Activated CD8-positive, alpha-beta memory T cell treated with anti-CD3 and anti-CD28 coated beads, Interleukin-2, amount 50 U/mL, for 1 hour (primary cell): ENCODE data around the gene MSANTD3.
"Not testable (repeated sequence)": the region's sequence is repeated elsewhere in the genome, so short reads cannot be mapped to it uniquely, and the experiment has no call there.

ENCODE experiments used
- DNase-seq: peaks from one replicate; pipeline ENCODE4 v3.0.0-alpha.2; 2020; ENCODE audit errors: extremely low read depth

The MSANTD3 gene, protein sequence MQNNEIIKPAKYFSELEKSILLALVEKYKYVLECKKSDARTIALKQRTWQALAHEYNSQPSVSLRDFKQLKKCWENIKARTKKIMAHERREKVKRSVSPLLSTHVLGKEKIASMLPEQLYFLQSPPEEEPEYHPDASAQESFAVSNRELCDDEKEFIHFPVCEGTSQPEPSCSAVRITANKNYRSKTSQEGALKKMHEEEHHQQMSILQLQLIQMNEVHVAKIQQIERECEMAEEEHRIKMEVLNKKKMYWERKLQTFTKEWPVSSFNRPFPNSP

GRCh38 chr9:100426530-100427365 is at the start of gene MSANTD3:
Gene MSANTD3, plus strand, starts transcription at chr9:100427143. Its CDS starts 14,796 bp downstream, at chr9:100441939.
- DNase-seq: no peak

DNA sequence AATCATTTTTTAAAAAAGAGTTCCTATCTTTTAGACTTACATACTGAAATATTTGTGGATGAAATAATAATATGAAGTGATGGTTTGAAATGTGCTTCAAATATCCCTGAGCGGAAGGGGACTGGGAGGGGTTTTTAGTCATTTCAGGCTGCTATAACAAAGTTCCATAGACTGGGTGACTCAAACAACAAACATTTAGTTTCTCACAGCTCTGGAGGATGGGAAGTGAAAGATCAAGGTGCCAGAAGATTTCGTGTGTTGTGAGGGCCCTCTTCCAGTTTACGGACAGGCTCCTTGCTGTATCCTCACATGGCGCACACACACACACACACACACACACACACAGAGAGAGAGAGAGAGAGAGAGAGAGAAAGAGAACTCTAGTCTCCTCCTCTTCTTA is 47.1 kb upstream of the MSANTD3 start:
- no peak for DNase-seq

DNA sequence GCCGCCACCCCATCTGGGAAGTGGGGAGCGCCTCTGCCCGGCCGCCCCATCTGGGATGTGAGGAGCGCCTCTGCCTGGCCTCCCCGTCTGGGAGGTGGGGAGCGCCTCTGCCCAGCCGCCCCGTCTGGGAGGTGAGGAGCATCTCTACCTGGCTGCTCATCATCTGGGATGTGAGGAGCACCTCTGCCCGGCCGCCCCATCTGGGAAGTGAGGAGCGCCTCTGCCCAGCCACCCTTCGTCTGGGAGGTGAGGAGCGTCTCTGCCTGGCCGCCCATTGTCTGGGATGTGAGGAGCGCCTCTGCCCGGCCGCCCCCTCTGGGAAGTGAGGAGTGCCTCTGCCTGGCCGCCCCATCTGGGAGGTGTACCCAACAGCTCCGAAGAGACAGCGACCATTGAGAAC is 34.0 kb upstream of the MSANTD3 start:
- not testable (repeated sequence) for DNase-seq

DNA sequence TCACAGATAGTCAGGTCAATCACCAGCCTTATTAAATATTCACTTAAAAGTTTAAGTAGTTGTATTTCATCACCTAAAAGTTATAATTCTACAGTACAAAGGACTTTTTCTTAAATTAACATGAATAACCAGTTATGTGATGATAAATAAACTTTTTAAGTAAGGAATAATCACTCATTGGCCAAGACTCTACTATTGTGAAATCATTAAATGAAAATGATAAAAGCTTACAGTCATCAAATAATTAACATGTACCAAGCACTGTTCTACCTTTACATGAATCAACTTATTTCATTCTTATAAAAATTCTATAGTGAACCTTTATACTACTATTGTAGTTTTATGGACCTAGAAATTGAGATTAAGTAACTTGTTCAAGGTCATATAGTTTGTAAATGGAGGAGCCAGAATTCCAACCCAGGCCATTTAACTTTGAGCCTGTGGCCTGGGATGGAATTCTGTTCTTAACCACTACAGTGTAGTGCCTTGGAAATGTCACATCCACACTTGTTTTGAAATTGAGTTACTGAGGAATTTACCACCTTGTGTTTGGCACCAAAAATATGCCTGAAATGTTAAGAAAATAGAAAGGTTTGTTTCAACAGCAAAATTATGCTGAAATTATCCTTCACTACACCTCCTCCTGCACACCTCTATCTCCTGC is 32.8 kb upstream of the MSANTD3 start:
- DNase-seq: no peak

DNA sequence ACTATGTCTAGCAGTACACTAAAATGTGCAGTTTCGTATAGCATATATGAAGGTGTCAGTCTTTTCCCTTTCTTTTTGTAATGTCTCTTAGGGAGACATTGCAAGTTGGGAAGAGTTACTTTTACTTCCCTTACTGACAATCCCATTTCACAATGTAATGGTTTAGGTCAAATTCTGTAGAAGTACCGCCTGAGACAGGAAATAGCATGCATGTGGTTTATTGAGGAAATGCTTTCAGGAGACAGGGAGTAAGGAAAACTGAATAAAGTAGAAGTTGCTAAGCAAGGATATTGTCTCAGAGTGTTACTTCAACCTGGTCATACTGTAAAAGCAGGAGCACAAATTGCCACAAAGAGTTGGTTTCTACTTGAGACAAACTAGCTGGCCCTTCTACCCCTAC is 32.1 kb upstream of the MSANTD3 start:
- DNase-seq: no peak

GRCh38 chr9:100396769-100397168 is 30.2 kb upstream of the MSANTD3 start:
- no peak for DNase-seq

- no peak for DNase-seq
These were observed 29.2 kb upstream of the MSANTD3 start for GRCh38 chr9:100397529-100398266.

DNA sequence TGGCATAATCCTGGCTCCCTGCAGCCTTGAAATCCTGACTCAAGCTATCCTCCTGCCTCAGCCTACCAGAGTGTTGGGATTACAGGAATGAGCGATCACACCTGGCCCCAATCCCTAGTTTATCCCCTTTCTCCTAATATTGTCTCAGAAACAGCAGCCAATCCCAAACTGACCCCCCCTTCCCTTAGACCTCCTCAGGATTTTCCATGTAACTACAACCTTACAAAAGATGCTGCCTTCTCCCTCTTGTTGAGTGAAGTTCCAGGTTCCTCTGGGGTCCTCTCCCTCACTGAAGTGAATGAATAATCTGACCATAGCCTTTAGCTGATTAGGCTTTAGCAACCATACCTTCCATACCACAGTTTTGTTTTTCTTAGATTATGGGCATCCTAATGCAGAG is 25.9 kb upstream of the MSANTD3 start:
- DNase-seq: no peak

DNA sequence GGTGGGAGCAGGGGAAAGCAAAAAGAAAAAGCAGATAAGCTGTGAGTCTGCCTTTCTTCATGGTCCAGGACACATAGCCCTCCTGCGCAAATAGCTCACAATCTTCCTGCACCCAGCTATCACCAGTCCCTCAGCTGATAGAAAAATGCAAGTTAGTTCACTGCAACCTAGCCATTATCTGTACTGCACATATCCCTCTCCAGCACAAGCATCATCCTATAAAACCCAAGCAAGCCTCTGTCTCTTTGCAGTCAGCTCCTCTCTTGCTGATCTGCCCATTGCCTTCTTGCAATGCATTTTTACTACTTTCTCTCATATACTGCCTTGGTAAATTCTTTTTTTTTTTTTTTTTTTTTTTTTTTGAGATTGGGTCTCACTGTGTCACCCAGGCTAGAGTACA is 20.0 kb upstream of the MSANTD3 start:
- DNase-seq: no peak

GRCh38 chr9:100408546-100409175 is 18.3 kb upstream of the MSANTD3 start:
- no peak for DNase-seq

GRCh38 chr9:100409176-100409556 is 17.8 kb upstream of the MSANTD3 start:
- no peak for DNase-seq

- DNase-seq: peak; percentile 66
These were observed 15.3 kb upstream of the MSANTD3 start for GRCh38 chr9:100411472-100412283.

DNA sequence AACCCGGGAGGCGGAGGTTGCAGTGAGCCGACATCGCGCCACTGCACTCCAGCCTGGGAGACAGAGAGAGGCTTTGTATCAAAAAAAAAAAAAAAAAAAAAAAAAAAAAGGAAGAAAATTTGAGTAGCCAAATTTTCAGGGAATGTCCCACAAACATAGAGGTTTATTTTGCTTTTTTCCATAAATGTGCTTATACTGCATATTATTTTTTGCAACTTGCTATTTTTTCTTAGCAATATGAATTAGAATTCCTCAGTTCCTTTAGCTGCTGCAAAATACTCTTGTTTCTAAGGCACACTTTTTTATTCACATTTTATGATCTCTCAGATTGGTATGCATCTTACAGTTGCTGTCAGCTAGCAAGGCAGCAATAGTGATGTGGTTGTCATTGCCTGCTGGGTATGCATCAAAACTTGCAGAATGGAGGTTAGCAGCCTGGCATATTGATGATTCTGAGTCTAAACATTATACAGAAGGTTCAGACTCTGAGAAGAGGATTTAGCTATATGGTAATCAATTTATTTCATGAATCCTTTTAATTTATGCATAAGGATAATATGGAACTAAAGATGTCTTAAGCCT is 13.0 kb upstream of the MSANTD3 start:
- DNase-seq: no peak

DNA sequence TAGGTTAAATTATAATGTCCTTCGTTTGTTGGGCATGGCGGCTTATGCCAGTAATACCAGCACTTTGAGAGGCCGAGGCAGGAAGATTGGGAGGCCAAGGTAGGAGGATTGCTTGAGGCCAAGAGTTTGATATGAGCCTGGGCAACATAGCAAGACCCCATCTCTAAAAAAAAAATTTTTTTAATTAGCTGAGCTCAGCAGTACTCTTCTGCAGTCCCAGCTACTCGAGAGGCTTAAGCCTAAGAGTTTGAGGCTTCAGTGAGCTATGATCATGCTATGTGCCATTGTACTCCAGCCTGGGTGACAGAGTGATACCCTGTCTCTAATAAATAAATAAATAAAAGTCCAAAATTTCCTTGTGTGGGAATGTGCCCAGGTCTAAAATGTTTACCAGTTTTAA is 9.1 kb upstream of the MSANTD3 start:
- DNase-seq: no peak

- DNase-seq: no peak
These were observed 7.8 kb upstream of the MSANTD3 start for GRCh38 chr9:100419166-100419565.

- DNase-seq: not testable (repeated sequence)
These were observed 5.8 kb upstream of the MSANTD3 start for GRCh38 chr9:100421116-100421515.

GRCh38 chr9:100425758-100426157 is 1.2 kb upstream of the MSANTD3 start:
- DNase-seq: no peak

DNA sequence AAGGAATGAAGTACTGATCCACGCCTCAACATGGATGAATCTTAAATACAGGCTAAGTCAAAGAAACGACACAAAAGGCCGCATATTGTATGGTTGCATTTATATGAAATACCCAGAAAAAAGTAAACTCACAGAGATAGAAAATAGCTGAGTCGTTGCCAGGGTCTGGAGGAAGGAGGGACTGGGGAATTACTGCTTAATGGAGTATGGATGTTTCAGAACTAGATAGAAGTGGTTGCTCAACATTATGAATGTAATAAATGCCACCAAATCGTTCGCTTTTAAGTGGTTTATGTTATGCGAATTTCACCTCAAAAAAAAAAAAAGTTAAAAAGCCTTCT is 784 bp upstream of the MSANTD3 start:
- DNase-seq: no peak

- no peak for DNase-seq
These were observed 672 bp downstream of the MSANTD3 start for GRCh38 chr9:100427366-100428263.
